A549 treated with Hydrocortisone at 1 μM for 4 hours (cell line): ENCODE data around the gene CLRN3. TPM values are rescaled to one million over a fixed set of nuclear protein-coding genes. Genes with fewer than 3 reads are reported as not detected.

ENCODE experiments used
- total RNA-seq: library from RNA; stranded (reverse); fragments of 200-300 nt; extraction: Qiagen RNA extraction; gene quantifications from 5 replicates; pipeline ENCODE4 v1.2.3, GENCODE V29; 2022

CLRN3 gene
- total RNA-seq: not detected in 5 replicates

DNA sequence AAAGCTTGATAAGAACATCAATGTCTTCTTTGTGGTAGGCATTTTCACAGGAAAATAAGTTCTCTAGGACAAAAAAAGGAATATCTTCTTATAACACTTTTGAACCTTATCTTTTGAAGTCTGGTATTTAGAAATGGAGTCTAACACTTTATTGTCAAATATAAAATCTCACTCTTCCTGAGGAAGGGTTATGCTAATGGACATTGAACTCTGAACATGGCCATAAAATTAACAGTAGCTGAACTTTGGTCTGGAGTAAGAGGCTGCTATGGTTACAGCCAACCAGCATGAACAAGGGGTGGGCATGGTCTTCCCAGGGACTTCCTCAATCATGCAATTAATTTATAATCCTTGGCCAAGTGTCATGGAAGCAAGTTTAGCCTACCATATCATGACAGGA is at the start of gene CLRN3:
CLRN3 (minus strand) TSS at position 199 of the 400 bp plus-strand sequence; CDS start at position 42, 157 bp downstream.

DNA sequence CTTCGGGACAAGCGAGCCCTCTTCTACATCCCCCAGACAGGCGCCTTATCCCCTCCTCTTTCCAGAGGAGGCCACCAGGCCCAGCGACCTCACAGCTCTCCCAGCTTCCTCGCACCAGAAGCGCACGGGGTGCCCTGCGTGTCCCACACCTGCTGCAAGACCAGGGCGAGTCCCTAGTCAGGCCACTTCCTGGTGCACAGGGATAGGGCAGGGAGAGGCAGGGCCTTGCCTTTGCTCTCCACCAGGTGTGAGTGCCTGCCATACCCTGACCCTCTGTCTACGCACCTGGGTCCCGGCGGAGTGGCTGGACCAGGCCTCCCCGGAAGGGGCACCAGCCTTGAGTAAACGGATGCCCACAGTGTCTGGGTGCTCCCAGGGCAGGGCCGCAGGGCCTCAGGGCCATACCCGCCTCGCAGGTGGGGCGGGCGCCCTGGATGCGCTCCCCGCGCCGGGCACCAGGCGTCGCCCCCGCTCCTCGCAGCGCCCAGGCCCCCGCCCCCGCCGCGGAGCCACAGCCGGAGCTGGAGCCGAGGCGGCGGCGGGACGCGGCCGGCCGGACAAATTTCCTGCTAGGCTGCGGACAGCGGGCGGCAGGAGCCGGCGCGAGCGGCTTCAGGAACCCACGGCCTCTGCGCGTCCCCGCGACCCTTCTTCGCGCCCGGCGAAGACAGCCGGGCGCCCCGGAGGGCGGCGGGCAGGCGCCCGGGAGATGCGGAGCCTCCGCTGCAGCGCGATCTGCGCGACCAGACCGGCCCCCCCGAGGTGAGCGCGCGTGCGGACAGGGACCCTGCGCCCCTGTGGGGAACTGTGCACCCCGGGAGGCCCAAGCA is 14.0 kb upstream of the CLRN3 start, which contains the start of gene PTPRE:
PTPRE (plus strand) TSS at position 556 of the 830 bp plus-strand sequence. CDS start 133,779 bp downstream, outside the sequence.

Other genes with a start within 250 kb of the CLRN3 start
- not detected in 5 replicates for gene FOXI2, start 155.8 kb downstream of the CLRN3 start, total RNA-seq
- gene PTPRE, start 14.2 kb upstream of the CLRN3 start, total RNA-seq: 3.5 to 6.0 TPM (median 5.6 TPM) in 5 replicates
- gene MKI67, start 233.5 kb upstream of the CLRN3 start, total RNA-seq: 57.6 to 86.2 TPM (median 60.4 TPM) in 5 replicates